OCI-M2 (cell line): ENCODE measurements around the gene UTS2B.
"Not testable (repeated sequence)": the region's sequence is repeated elsewhere in the genome, so short reads cannot be mapped to it uniquely, and the experiment has no call there.

Experiments used
- DNase-seq: peaks from one replicate; lab custom pipeline; 2025; ENCODE audit not compliant: unreplicated experiment; lab: John Stamatoyannopoulos, UW

UTS2B gene

DNA sequence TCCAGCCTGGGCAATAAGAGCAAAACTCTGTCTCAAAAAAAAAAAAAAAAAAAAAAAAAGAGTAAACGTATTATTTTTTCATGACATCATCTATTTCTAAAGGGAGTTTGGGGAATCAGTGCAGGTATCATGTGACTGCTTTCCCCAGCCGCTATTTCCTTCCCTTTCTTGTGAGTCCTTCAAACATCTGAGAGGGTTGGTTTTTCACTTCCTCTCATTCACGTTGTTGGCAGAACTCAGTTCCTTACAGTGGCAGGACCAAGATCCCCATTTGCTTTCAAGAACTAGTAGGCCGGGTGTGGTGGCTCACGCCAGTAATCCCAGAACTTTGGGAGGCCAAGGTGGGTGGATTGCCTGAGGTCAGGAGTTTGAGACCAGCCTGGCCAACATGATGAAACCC is 84.3 kb downstream of the UTS2B start:
- not testable (repeated sequence) for DNase-seq

DNA sequence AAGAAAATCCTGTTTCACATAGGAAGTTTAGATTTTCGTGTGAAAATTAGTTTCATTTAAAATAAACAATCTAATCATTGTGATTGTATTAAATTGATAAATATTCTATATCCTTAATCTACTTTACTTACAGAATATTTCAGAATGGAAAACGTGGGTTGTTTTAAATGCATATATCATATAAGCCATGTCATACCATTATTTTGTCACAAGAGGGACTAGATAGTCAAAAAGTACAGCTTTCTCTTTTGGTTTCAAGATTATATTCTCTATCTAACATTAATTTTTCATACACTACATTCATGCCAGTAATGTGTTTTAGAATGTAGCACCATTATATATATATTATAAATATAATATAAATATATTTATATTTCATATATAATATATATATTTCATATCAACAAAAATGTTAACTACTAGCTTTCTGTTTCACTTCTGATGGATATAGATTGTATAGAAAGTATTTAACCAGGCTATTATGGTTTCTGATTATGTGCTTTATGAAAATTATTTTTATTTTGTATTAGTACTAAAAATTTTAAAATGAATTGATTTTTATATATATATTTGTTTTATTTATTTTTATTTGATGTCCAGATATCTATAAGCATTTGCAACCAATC is 86.0 kb downstream of the UTS2B start:
- DNase-seq: no peak

- no peak for DNase-seq
Observed at GRCh38 chr3:191240486-191240885, 89.8 kb downstream of the UTS2B start.

- no peak for DNase-seq
Observed at GRCh38 chr3:191239407-191240031, 90.8 kb downstream of the UTS2B start.

GRCh38 chr3:191238321-191238817 is 92.0 kb downstream of the UTS2B start:
- DNase-seq: no peak

DNA sequence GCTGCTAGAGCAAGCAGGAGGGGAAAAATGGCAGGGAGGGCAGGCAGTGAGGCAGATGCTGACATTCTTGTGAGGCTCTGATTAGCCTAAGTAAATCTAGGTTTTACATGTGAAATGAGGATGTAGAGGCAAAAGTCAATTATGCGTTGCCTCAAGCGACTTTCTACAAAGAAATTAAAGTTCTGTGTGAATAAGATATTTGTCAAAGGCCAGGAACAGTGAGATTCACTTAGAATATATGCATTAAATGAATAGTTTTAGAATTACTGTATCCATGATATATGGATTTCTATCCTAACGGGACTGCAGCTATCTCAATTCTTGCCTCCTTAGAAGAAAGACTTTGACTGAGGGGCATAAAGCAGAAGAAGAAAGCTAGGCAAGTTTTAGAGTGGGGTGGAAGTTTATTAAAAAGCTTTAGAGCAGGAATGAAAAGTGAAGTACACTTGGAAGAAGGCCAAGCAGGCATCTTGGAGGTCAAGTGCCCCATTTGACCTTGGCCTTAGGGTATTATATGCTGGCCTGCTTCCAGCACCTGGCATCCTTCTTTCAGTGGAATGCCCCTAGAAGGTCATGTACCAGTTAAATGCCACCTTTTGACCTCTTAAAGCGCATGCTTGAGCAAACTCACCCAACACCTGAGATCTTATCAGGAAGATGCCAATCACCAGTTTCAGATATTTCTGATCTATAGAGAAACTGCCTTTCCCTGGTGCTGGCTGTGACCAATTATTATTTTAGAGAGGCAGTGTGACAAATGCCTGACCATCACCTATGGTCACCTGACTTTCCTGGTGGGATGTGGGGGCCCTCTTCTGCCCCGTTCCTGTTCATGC is 93.1 kb downstream of the UTS2B start:
- no peak for DNase-seq

DNA sequence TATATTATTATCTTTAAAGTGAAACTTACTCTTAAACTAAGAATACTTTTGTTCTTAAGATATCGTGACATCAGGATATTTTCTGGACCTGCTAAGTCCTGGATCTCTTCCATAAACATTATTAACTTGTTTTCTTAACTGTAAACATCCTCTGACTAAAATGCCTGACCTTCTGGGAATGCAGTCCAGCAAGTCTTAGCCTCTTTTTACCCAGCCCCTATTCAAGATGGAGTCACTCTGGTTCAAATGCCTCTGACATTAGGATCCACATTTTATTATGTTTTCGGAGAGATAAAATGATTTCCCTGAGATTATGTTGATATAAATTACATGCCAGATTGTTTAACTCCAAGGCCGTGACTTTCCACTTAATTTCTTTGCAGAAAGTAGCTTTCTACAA is 93.7 kb downstream of the UTS2B start:
- no peak for DNase-seq

GRCh38 chr3:191235331-191236314 is 94.7 kb downstream of the UTS2B start:
- DNase-seq: no peak

DNA sequence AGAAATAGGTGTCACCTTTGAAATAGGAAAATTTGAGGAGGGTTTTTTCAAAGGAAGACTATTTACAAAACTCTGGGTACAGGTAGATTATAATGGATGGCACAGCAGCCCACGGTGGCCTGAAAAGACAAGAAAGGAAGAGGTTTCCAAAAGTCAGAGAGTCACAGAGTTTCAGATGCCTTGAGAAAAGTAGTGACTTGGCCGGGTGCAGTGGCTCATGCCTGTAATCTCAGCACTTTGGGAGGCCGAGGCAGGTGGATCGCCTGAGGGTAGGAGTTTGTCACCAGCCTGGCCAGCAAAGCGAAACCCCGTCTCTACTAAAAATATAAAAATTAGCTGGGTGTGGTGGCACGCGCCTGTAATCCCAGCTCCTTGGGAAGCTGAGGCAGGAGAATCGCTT is 96.1 kb downstream of the UTS2B start:
- DNase-seq: no peak

GRCh38 chr3:191227541-191227940 is 102.8 kb downstream of the UTS2B start:
- DNase-seq: no peak

- no peak for DNase-seq
Observed at GRCh38 chr3:191221638-191222037, 108.7 kb downstream of the UTS2B start.

DNA sequence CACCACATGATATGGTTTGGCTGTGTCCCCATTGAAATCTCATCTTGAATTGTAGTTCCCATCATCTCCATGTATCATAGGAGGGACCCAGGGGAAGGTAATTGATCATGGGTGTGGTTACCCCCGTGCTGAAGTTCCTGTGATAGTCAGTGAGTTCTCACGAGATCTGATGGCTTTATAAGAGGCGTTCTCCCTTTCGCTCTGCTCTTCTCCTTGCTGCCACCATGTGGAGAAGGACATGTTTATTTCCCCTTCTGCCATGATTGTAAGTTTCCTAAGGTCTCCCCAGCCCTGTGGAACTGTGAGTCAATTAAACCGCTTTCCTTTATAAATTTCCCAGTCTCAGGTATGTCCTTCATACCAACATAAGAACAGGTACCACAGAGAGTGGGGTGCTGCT is 109.4 kb downstream of the UTS2B start:
- DNase-seq: no peak

GRCh38 chr3:191217301-191217700 is 113.0 kb downstream of the UTS2B start:
- no peak for DNase-seq
